Measurements from ENCODE around the gene HLA-DQA2.
"Not testable (repeated sequence)": the region's sequence is repeated elsewhere in the genome, so short reads cannot be mapped to it uniquely, and the experiment has no call there.

HLA-DQA2 gene

GRCh38 chr6:32741031-32741960, at the start of gene HLA-DQA2:
HLA-DQA2 (plus strand) TSS chr6:32741391; CDS start chr6:32741444, 53 bp downstream.
- no peak for DNase-seq (ENCODE audit: low spot score)

DNA sequence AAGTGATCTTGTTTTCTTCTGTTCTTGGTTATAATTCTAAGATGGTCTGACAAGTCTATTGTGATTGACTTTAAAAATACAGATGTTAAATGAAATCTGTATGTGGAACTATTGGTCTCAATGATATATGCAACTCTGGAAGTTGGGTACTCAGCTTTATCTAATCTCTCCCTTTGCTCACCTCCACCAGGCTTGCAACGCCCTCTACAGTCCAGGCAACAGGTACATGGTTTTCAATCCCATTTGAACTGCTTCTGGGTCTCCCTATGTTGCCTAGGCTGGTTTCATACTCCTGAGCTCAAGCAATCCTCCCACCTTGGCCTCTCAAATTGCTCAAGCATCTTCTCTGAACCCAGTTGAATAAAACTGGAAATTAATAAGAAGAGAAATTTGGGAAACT, 49.2 kb upstream of the HLA-DQA2 start:
- DNase-seq (ENCODE audit: low spot score), result peak; percentile 73

GRCh38 chr6:32697031-32697430, 44.2 kb upstream of the HLA-DQA2 start:
- no peak for DNase-seq (ENCODE audit: low spot score)

- DNase-seq (ENCODE audit: low spot score), result peak; percentile 42
Observed at GRCh38 chr6:32700391-32701040, 40.7 kb upstream of the HLA-DQA2 start.

- no peak for DNase-seq (ENCODE audit: low spot score)
Observed at GRCh38 chr6:32703347-32703746, 37.8 kb upstream of the HLA-DQA2 start.

GRCh38 chr6:32705164-32705563, 36.0 kb upstream of the HLA-DQA2 start:
- DNase-seq (ENCODE audit: low spot score), result not testable (repeated sequence)

GRCh38 chr6:32709625-32710024, 31.6 kb upstream of the HLA-DQA2 start:
- no peak for DNase-seq (ENCODE audit: low spot score)

DNA sequence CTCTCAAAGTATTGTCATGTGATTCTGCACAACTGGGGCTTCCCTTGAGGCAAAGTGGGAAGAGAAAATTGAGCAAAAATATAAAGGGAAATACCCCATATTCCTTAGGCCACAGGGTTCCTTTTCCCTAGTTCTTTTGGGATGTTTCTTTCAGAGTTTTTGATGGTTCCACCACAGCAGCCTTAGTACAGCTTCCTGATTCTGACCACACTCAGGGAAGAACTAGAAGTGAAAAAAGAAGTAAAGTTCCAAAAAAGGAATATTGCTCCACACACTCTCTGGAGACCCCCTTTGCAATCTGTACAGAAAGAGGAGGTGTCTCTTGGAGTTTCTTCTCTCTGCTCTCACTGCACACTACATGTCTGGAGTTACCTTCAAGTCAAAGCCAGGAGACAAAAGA, 27.9 kb upstream of the HLA-DQA2 start:
- no peak for DNase-seq (ENCODE audit: low spot score)

GRCh38 chr6:32716396-32716795, 24.8 kb upstream of the HLA-DQA2 start:
- DNase-seq (ENCODE audit: low spot score), result no peak

DNA sequence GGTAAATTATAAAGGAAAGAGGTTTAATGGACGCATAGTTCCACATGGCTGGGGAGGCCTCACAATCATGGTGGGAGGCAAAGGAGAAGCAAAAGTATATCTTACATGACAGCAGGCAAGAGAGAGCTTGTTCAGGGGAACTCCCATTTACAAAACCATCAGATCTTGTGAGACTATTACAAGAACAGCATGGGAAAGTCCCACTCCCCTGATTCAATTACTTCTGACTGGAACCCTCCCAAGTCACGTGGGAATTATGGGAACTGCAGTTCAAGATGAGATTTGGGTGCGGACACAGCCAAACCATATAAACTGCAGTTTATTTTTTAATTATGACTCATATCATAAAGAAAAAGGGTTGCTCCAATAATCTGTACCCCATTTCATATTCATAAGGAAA, 22.3 kb upstream of the HLA-DQA2 start:
- no peak for DNase-seq (ENCODE audit: low spot score)

- DNase-seq (ENCODE audit: low spot score), result no peak
Observed at GRCh38 chr6:32738126-32738525, 3.1 kb upstream of the HLA-DQA2 start.

DNA sequence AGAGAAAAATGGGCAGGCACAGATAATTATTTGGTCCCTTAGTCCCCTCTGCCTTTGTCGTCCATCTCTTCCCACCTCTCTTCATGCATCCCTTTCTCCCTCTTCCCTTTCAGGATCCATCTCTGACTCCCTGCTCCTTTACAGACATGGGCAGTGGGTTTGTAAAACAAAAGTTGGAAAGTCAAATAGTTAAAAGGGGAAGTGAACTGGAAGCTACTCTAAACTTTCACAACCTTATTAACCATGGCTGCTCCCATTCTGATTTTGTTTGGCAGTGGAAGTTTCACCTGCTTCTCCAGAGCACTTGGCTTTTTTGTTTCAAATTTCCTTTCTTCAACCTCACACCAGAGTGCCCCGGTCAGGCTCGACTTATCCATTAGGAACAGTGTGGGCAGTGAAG, 1.2 kb downstream of the HLA-DQA2 start:
- DNase-seq (ENCODE audit: low spot score), result no peak

- DNase-seq (ENCODE audit: low spot score), result no peak
Observed at GRCh38 chr6:32744776-32745175, 3.6 kb downstream of the HLA-DQA2 start.

GRCh38 chr6:32745649-32746048, 4.5 kb downstream of the HLA-DQA2 start:
- DNase-seq (ENCODE audit: low spot score), result not testable (repeated sequence)

DNA sequence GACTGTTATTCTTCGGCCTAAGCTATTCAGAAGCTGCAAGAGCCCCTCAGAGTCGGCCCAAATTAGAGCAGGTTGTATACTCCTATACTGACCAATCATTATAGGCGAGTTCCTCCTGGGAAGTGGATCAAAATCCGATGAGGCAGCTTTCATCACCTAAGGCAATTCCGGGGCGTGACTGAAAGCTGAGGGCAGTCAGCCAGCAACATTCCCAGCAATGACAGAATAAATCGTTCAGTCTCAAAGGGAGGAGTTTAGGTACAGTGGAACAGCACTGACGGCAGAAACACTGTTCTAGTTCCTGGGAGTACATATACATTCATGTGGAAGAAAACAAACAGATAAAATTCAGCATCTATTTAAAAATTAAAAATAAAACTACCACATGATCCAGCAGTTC, 11.4 kb downstream of the HLA-DQA2 start:
- DNase-seq (ENCODE audit: low spot score), result no peak

DNA sequence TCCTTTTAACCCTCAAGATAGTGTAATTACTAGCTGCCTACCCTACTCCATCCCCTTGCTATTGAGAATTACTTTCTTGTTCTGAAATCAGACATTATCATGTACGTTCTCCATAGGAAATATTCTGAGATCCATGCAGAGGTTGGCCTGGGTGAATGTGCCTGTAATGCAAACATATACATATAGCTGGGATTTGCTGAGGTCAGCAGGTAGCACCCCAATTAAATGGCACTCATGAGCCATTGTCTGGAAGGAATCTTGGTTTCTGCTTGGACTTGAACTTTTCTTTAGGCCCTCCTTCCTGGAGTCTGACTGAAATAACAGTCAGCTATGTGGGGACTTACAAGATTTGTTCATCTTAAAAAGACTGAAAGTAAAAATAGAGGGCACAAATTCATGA, 18.5 kb downstream of the HLA-DQA2 start:
- no peak for DNase-seq (ENCODE audit: low spot score)

- peak; percentile 8 for DNase-seq (ENCODE audit: low spot score)
Observed at GRCh38 chr6:32761072-32761471, 19.9 kb downstream of the HLA-DQA2 start.

DNA sequence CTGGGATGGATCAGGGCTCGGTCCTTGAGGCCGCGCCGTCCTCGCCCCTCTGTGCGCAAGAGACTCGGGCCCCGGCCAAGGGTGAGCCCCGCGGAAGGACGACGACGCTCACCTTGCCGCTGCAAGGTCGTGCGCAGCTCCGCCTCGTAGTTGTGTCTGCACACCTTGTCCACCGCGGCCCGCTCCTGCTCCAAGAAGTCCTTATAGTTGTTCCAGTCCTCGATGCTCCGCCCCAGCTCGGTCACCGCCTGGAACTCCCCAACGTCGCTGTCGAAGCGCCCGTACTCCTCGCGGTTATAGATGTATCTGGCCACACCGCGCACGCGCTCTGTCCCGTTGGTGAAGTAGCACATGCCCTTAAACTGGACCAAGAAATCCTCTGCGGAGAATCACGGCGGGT, 20.4 kb downstream of the HLA-DQA2 start:
- DNase-seq (ENCODE audit: low spot score), result no peak

GRCh38 chr6:32763421-32763820, 22.2 kb downstream of the HLA-DQA2 start, which contains the start of gene HLA-DQB2:
HLA-DQB2 (minus strand) TSS chr6:32763532; CDS start chr6:32763470, 62 bp downstream.
- no peak for DNase-seq (ENCODE audit: low spot score)

- DNase-seq (ENCODE audit: low spot score), result no peak
Observed at GRCh38 chr6:32764048-32764447, 22.9 kb downstream of the HLA-DQA2 start.

DNA sequence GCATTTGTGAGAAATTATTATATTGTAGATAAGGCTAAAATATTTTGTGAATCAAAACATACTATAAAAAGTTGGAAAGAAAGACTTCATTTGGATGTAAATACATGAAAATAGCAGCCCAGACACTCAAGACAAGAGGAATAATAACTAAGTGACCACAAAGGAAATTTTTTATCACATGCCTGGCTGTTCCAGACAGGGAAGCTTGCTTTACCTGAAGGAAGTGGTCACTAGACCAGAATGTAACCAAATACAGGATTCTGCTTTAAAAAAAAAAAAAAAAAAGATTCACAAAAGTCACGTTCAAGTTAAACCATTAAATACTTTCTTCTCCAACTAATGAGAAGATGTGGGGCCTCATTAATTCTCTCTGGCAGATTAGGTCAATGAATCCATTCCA, 31.5 kb downstream of the HLA-DQA2 start:
- no peak for DNase-seq (ENCODE audit: low spot score)

DNA sequence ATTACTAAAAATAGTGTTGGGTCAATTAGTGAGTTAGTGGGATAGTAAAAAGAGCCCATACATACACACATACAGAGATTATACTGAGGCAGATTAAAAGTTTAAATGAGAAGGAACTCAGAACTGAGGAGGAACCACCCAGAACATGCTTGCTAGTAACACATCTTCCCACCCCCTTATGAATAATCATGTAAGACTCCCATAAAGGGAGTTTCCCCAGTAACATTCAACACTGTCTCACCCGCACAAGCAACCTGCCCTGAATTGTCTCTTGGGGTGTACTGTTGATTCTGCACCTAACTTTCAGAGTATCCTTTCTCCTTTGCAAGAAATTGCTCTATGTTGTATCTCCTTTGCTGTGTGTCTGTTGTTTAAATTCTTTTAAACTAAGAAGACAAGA, 33.2 kb downstream of the HLA-DQA2 start:
- DNase-seq (ENCODE audit: low spot score), result no peak

DNA sequence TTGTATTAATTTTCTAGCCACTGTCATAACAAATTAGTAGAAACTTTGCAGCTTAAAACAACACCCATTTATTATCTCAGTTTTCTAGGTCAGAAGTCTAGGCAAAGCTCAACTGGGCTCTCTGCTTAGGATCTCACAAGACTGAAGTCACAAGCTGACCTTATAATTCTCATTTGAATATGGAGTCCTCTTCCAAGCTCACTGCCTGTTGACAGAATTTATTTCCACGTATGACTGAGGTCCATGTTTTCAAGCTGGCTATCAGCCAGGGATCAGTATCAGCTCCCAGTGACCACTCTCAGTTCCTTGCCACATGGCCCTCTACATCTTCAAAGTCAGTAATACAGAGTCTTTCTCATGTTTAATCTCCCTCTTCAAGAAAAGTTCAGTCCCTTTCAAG, 33.9 kb downstream of the HLA-DQA2 start:
- DNase-seq (ENCODE audit: low spot score), result no peak
